ENCODE data around the gene FCER1G. TPM values are rescaled to one million over a fixed set of nuclear protein-coding genes. Genes with fewer than 3 reads are reported as not detected.

Gene FCER1G
- total and polyA plus RNA-seq, 2 of the 8 experiments (the other 6 are each of a cell fraction or from before 2014, with no cell fraction given): 1.6 TPM; not detected in 1

- TF ChIP-seq MAX (IDR thresholded peaks at IDR 0.05) (peak; percentile 90), PHF8 (conservative IDR thresholded peaks at IDR 0.05; ENCODE audit: low read depth, low read length) (peak; percentile 99), ATF3 (IDR thresholded peaks at IDR 0.05; ENCODE audit: insufficient read depth, low read depth, low read length) (no peak), SP2 (IDR thresholded peaks at IDR 0.05; ENCODE audit: low read length) (no peak), ATF2 (IDR thresholded peaks at IDR 0.05; ENCODE audit: low read length) (peak; percentile 59; the same call in 1 of the 2 replicates), SP4 (IDR thresholded peaks at IDR 0.05; ENCODE audit: low read length) (peak; percentile 89; the same call in 1 of the 2 replicates), SAP30 (IDR thresholded peaks at IDR 0.05; ENCODE audit: insufficient read depth, insufficient replicate concordance, low read length) (no peak), RFX5 (IDR thresholded peaks at IDR 0.05; ENCODE audit: borderline replicate concordance, low read depth, low read length) (no peak), HDAC6 (IDR thresholded peaks at IDR 0.05; ENCODE audit: low read depth, low read length) (no peak), FOSL1 (IDR thresholded peaks at IDR 0.05; ENCODE audit: insufficient read depth, low read depth, low read length) (no peak), USF2 (IDR thresholded peaks at IDR 0.05; ENCODE audit: low read length) (no peak; the same call in 1 of the 2 replicates), BACH1 (IDR thresholded peaks at IDR 0.05; ENCODE audit: low read length) (no peak), GTF2F1 (IDR thresholded peaks at IDR 0.05; ENCODE audit: borderline replicate concordance, low read depth, low read length) (no peak), JUND (IDR thresholded peaks at IDR 0.05; ENCODE audit: low read length) (0 out of 2 replicates have a peak, but pooled peaks have one; percentile 31), HDAC2 (IDR thresholded peaks at IDR 0.05; ENCODE audit: borderline replicate concordance in 1 of 2, low read depth in 2 of 2, low read length in 2 of 2) (peak in 1 of 2 experiments; percentile 65; a peak in 2 of 4 replicates), TAF7 (optimal IDR thresholded peaks at IDR 0.05; ENCODE audit: borderline replicate concordance, low read depth, low read length) (no peak), TBP (IDR thresholded peaks at IDR 0.05; ENCODE audit: low read depth, low read length) (peak; percentile 73; the same call in 1 of the 2 replicates), JUN (IDR thresholded peaks at IDR 0.05; ENCODE audit: low read depth, low read length) (no peak), RNF2 (IDR thresholded peaks at IDR 0.05; ENCODE audit: borderline replicate concordance, low read depth, low read length, missing control alignments, poor library complexity, severe bottlenecking) (no peak)
Measured at GRCh38 chr1:161177112-161177935, 37.8 kb upstream of the FCER1G start, which contains the start of gene B4GALT3 (continued).
